Measurements from ENCODE around the gene TSC2. TPM values are rescaled to one million over a fixed set of nuclear protein-coding genes. Genes with fewer than 3 reads are reported as not detected.

Gene TSC2
- polyA plus RNA-seq, 1 experiment: 35.9 TPM

- Histone ChIP-seq H3K27ac (ENCODE audit: low read depth, low read length) (no peak overlapping the region), H3K27me3 (ENCODE audit: control insufficient read depth, insufficient read depth, low read length) (no peaks in the 10 kb centered on the region), H3K9me3 (ENCODE audit: control insufficient read depth, insufficient read depth, low read length) (no peaks in the 10 kb centered on the region; the same call in 1 of the 2 replicates), H3K4me3 (ENCODE audit: low read depth, low read length) (no peak overlapping the region)
- CTCF ChIA-PET: no interaction called here
- POLR2A ChIA-PET: interaction anchor here (0.5 kb wide), 1 partner anchor 26 kb away, joined by 5 read pairs; no protein-coding TSS in a partner anchor
- DNase-seq (ENCODE audit: low read depth, low spot score): no peak
- no peak for TF ChIP-seq CTCF (IDR thresholded peaks at IDR 0.05; ENCODE audit: low read depth, low read length)
Measured at GRCh38 chr16:2081201-2082084, 33.7 kb downstream of the TSC2 start.

- DNase-seq (ENCODE audit: low read depth, low spot score): no peak
- Histone ChIP-seq H3K27ac (ENCODE audit: low read depth, low read length) (no peak overlapping the region), H3K9me3 (ENCODE audit: control insufficient read depth, insufficient read depth, low read length) (no peaks in the 10 kb centered on the region; the same call in 1 of the 2 replicates), H3K27me3 (ENCODE audit: control insufficient read depth, insufficient read depth, low read length) (no peaks in the 10 kb centered on the region), H3K4me3 (ENCODE audit: low read depth, low read length) (no peak overlapping the region)
- TF ChIP-seq CTCF (IDR thresholded peaks at IDR 0.05; ENCODE audit: low read depth, low read length): no peak
- POLR2A ChIA-PET: interaction anchor here (0.6 kb wide), 2 partner anchors 14 to 59 kb away, joined by 3 to 6 read pairs; no protein-coding TSS in a partner anchor
- CTCF ChIA-PET: no interaction called here
Measured at GRCh38 chr16:2082171-2082982, 34.6 kb downstream of the TSC2 start.

GRCh38 chr16:2082983-2083364 lies 35.2 kb downstream of the TSC2 start:
- Histone ChIP-seq H3K4me3 (ENCODE audit: low read depth, low read length) (no peak overlapping the region), H3K27ac (ENCODE audit: low read depth, low read length) (no peak overlapping the region), H3K27me3 (ENCODE audit: control insufficient read depth, insufficient read depth, low read length) (no peaks in the 10 kb centered on the region), H3K9me3 (ENCODE audit: control insufficient read depth, insufficient read depth, low read length) (no peaks in the 10 kb centered on the region; the same call in 1 of the 2 replicates)
- DNase-seq (ENCODE audit: low read depth, low spot score): no peak
- POLR2A ChIA-PET: interaction anchor here (0.6 kb wide), 1 partner anchor 15 kb away, joined by 6 read pairs; no protein-coding TSS in a partner anchor
- CTCF ChIA-PET: no interaction called here
- no peak for TF ChIP-seq CTCF (IDR thresholded peaks at IDR 0.05; ENCODE audit: low read depth, low read length)

- Histone ChIP-seq H3K4me3 (ENCODE audit: low read depth, low read length) (no peak overlapping the region), H3K27me3 (ENCODE audit: control insufficient read depth, insufficient read depth, low read length) (no peaks in the 10 kb centered on the region), H3K9me3 (ENCODE audit: control insufficient read depth, insufficient read depth, low read length) (no peaks in the 10 kb centered on the region; the same call in 1 of the 2 replicates), H3K27ac (ENCODE audit: low read depth, low read length) (no peak overlapping the region)
- TF ChIP-seq CTCF (IDR thresholded peaks at IDR 0.05; ENCODE audit: low read depth, low read length): no peak
- CTCF ChIA-PET: no interaction called here
- POLR2A ChIA-PET: no interaction called here
- DNase-seq (ENCODE audit: low read depth, low spot score): no peak
Measured at GRCh38 chr16:2083409-2083808, 35.6 kb downstream of the TSC2 start.

All from AG04450 (cell line).